Limb (tissue), 2 donors: Measurements from ENCODE around the gene ZNF57.
"Not testable (repeated sequence)": the region's sequence is repeated elsewhere in the genome, so short reads cannot be mapped to it uniquely, and the experiment has no call there.

ENCODE experiments used
- DNase-seq, 2 donors: peaks; one replicate each; pipeline ENCODE4 v3.0.0-alpha.2; 2016; ENCODE audit errors: extremely low spot score in 2 of 2

Gene ZNF57

DNA sequence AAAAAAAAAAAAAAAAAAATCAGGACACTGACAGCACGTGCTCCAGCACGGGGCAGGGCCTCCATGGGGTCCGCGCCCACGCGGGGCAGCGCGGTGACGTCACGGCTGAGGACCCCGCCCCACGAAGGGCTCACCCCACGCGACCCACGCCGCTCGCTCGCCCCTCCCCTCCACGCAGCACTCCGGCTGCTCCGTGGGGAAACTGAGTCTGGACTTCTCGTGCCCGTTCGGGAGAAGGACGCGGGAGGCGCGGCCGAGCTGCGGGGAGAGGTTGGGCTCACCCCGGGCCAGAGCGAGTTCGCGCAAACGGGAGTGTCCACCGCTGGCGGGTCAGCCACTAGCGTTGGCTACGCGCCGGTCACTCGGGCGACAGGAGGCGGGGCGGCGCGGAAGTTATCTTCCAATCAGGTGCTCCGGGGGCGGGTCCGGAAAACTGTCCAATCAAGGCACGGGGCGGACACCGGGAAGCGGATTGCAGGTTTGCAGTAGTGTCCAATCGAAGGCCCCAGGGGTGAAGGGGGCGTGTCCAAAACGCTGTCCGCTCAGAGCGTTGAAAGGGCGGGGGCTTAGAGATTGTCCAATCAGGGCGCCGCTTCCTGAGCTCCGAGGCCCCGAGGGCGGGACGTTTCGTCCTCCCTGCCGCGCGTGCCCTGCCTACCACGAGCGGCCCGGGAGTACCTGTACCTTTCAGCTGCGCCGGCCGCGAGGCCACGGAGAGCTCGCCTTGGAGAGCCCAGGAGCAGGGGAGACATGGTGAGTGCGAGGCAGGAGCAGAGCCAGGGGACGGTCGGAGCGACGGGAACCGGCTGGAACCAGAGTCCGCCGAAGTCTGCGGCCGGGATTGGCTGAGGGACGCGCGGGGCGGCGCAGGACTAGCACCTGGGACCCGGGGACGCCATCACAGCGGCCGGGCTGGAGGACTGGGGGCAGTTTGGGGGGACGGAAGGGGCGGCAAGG is at the start of gene ZNF57:
ZNF57 (plus strand) TSS at position 633 of the 957 bp plus-strand sequence; CDS start at position 751, 118 bp downstream.
- DNase-seq, result peak; percentile 97 to 99

- no peak for DNase-seq
Observed at GRCh38 chr19:2852598-2852997, 48.1 kb upstream of the ZNF57 start.

DNA sequence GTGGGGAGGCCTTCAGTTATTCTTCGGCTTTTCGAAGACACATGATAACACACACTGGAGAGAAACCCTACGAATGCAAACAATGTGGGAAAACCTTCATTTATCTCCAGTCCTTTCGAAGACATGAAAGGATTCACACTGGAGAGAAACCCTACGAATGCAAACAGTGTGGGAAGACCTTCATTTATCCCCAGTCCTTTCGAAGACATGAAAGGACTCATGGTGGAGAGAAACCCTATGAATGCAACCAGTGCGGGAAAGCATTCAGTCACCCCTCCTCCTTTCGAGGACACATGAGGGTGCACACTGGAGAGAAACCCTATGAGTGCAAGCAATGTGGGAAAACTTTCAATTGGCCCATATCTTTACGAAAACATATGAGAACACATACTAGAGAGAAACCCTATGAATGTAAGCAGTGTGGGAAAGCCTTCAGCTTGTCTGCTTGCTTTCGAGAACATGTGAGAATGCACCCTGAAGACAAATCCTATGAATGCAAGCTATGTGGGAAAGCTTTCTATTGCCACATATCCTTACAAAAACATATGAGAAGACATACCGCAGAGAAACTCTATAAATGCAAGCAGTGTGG is 47.6 kb upstream of the ZNF57 start:
- no peak for DNase-seq

GRCh38 chr19:2854849-2855248 is 45.9 kb upstream of the ZNF57 start:
- no peak for DNase-seq

GRCh38 chr19:2856457-2857050 is 44.2 kb upstream of the ZNF57 start:
- DNase-seq, result no peak

DNA sequence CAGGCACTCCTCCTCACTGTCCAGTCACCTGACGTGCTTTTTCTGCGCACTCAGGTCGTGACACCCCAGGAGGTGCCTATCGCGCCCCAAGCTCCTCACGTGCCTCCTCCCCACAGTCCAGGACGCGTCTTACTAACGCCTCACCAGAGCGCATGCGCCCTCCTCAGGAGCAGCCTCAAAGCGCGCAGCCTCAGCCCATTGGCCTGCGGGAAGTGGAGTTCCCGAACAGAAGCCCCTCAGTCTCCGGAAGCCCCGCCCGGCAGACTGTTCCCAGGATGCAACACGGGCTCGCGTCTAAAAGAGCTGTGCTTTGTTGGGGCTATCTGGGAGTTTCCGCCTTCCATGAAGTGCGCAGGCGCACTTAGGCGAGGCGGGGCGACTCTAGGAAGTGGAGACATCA is 41.9 kb upstream of the ZNF57 start:
- DNase-seq, result no peak

GRCh38 chr19:2863816-2864215 is 36.9 kb upstream of the ZNF57 start:
- DNase-seq, result peak in 1 of 2 donors; percentile 27

- DNase-seq, result no peak
Observed at GRCh38 chr19:2865334-2866100, 35.2 kb upstream of the ZNF57 start.

DNA sequence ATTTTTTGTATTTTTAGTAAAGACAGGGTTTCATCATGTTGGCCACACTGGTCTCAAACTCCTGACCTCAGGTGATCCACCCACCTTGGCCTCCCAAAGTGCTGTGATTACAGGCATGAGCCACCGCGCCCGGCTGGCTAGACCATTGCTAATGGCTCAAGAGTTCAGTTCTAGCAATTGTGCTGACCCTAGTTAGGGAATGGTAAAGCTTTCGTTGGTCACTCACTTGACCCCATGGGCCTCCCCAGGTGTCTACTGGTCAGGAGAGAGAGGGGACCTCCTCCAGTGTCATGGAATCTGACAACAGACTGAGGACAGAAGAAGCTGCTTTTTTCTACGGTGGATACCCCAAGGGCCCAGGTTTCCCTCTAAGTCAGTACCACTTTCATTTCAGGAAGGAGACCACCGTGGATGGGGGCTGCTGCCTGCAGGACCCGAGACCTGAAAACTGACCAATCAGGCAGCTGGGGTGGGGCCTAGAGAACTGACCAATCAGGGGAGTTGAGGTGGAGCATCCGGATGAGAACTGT is 34.2 kb upstream of the ZNF57 start:
- no peak for DNase-seq

DNA sequence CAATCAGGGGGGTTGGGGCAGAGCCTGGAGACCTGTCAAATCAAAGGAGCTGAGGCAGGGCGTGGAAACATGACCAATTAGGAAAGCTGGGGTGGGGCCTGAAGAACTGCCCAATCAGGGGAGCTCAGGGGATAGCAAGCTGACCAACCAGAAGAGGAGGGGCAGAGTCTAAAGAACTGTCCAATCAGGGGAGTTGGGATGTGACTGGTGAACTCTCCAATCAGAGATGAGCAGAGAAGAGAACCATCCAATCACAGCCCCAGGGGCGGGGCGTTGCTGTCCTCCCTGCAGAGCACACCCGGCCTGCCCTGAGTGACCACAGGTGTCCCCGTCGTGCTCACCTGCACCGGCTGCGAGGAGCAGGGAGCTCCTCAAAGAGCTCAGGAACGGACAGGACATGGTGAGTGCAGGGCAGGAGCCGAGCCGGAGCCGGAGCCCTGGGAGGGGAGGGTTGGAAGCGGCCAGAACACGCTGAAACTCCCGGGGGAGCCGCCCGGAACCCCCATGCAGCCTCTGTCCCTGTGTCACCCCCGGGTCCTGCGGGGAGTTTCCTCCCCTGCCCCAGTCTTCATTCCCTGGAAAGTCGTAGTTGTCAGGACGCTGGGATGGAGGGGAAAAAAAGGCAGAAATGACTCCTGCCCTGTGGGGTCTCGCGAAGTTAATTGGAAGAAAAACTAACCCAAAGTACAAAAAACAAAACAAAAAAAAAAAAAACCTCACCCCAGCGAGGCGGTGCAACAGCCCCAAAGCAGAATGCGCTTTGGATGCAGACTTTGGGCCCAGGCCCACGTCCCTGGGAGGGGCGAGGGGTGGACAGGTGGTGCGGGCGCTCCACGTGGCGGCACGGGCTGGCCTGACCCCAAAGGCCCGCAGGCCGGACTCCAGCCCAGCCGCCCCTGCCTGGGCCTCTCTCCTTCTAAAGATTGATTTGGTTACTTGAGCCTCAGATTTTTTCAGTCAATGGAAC is 33.4 kb upstream of the ZNF57 start, which contains the start of gene ZNF556:
ZNF556 (plus strand) TSS at position 311 of the 967 bp plus-strand sequence; CDS start at position 398, 87 bp downstream.
- DNase-seq, result peak; percentile 47 to 71

- no peak for DNase-seq
Observed at GRCh38 chr19:2869618-2870017, 31.1 kb upstream of the ZNF57 start.

- not testable (repeated sequence) for DNase-seq
Observed at GRCh38 chr19:2872175-2872574, 28.6 kb upstream of the ZNF57 start.

- no peak for DNase-seq
Observed at GRCh38 chr19:2877398-2878331, 23.1 kb upstream of the ZNF57 start.

GRCh38 chr19:2883686-2884439 is 16.9 kb upstream of the ZNF57 start:
- DNase-seq, result no peak

DNA sequence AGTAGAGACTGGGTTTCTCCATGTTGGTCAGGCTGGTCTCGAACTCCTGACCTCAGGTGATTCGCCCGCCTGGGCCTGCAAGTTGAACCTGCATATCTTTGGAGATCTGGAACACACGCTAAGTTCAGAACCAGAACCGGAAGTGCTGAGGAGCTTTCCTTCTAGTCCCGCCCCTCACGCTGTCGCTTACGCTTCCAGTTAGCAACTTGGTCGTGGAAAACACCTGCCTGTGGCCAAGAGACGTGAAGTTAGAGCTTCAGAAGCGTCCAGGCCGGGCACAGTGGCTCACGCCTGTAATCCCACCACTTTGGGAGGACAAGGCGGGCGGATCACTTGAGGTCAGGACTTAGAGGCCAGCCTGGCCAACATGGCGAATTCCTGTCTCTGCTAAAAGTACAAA is 15.0 kb upstream of the ZNF57 start:
- DNase-seq, result no peak

GRCh38 chr19:2887391-2887914 is 13.3 kb upstream of the ZNF57 start:
- DNase-seq, result peak in 1 of 2 donors; percentile 85

DNA sequence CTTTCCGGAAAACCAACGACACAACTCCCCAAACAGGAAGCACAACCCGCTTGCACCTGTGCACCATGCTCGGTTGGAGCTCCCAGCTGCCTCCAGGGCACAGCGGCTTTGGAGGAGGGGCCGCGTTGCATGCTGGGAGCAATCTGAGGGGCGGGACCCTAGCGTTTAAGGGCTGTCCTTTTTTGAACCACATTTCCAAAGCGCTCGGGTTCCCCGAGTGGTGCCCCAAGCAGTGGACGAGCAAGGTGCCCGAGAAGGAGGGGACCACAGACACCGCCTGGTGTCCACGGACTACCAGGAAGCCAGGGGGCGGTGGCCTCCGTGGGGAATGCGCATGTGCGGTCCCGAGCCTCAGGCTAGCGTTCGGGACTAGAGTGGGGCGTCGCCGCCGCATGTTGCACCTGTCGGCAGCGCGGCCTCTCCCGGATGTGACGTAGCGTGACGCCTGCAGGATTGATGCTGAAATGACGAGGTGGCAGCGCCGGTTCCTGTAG is 11.9 kb upstream of the ZNF57 start:
- DNase-seq, result no peak

DNA sequence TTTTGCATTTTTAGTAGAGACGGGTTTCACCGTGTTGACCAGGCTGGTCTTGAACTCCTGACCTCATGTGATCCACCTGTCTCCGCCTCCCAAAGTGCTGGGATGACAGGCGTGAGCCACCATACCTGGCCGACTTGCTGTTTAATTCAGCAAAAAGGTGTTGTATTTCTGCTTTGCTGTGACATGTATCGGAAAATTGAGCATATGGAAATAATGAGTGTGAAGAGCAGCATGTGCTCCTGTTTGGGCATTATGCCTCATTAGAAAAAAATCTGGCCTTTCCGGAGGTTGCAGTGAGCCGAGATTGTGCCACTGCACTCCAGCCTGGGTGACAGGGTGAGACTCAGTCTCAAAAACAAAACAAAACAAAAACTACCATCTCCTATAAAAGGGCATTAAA is 10.2 kb upstream of the ZNF57 start:
- DNase-seq, result not testable (repeated sequence)
